ENCODE results near the gene KCTD3.

DNA sequence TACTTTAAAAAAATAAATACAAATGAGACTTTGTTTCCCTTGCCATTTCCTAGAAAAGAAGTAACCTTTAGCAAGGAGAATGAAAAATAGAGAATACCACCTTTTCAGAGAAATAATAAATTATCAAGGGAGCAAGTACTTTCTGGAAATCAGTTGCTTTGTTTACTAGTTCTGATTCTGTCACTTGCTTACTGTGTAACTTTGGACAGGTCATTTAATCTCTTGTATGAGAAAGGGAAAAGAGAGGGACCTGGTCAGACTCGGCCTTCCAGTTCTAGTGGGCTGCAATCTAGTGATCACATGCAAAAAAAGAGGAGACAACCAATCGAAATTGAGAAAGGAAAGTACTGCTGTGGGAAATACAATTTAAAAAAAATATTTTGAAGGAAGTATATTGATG lies 34.2 kb downstream of the KCTD3 start:
- TF ChIP-seq EZH2 (IDR thresholded peaks at IDR 0.05; ENCODE audit: borderline replicate concordance, insufficient read depth, low read depth, low read length, poor library complexity, severe bottlenecking): no peak
- TF ChIP-seq, protein P1, sequence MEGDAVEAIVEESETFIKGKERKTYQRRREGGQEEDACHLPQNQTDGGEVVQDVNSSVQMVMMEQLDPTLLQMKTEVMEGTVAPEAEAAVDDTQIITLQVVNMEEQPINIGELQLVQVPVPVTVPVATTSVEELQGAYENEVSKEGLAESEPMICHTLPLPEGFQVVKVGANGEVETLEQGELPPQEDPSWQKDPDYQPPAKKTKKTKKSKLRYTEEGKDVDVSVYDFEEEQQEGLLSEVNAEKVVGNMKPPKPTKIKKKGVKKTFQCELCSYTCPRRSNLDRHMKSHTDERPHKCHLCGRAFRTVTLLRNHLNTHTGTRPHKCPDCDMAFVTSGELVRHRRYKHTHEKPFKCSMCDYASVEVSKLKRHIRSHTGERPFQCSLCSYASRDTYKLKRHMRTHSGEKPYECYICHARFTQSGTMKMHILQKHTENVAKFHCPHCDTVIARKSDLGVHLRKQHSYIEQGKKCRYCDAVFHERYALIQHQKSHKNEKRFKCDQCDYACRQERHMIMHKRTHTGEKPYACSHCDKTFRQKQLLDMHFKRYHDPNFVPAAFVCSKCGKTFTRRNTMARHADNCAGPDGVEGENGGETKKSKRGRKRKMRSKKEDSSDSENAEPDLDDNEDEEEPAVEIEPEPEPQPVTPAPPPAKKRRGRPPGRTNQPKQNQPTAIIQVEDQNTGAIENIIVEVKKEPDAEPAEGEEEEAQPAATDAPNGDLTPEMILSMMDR (IDR thresholded peaks at IDR 0.05): no peak
